ENCODE measurements around the gene APEH. TPM values are rescaled to one million over a fixed set of nuclear protein-coding genes. Genes with fewer than 3 reads are reported as not detected.

APEH gene
- total and polyA plus RNA-seq, 2 of the 13 experiments (the other 11 are each of a cell fraction or from before 2014, with no cell fraction given): 116 to 130 TPM

DNA sequence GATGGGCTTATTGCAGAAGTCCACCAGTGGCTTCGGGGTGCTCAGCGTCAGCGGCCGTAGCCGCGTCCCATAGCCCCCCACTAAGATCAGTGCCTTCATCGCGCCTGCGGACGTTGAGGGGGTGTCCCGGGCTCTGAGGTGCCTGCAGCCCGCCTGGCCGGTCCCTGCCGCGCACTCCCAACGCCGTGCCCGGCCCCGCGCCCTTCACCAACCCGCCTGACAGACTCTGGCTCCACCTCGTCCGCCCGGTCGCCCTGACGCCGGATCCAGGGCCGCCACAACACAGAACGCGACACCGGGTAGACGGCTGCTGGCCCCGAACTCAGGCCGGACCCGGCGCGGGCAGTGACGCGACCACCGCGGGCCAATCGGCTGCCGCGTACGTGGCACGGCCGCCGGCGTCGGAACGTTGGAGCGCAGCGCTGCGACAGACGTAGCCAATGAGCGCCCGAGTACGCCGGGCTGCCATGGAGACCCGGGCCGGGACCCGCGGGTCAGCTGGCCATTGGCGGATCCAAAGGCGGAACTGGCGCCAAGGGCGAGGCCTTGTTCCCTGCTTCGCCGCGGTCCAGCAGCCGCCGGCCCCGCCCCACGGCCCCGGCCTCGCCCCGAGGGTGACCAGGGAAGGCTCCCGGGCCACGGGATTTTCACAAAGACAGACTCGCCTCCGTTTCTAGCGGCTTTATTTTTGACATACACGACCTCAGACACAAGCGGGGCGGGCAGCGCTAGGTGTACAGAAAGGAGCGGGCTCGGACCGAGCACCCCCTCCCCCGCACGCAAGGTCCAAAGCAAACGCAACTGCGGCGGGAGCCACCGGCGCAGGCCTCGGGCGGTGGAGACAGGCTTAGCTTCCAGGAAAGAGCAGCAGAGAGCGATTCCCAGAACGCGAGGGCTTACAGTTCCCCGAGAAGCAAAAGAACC is 49.7 kb downstream of the APEH start, which contains the start of gene GMPPB (continued):
- no peak for TF ChIP-seq ZNF652 (CRISPR knock-in tag; IDR thresholded peaks at IDR 0.05; ENCODE audit: borderline replicate concordance, low read depth)
- TF ChIP-seq DMAP1 (CRISPR knock-in tag; IDR thresholded peaks at IDR 0.05): peak; percentile 71
- peak; percentile 27 for TF ChIP-seq ZNF142 (CRISPR knock-in tag; IDR thresholded peaks at IDR 0.05)
- TF ChIP-seq SMC3 (IDR thresholded peaks at IDR 0.05; ENCODE audit: low read length): no peak
- TF ChIP-seq FOSL2 (CRISPR knock-in tag; IDR thresholded peaks at IDR 0.05): no peak; the same call in 1 of the 2 replicates
- no peak for TF ChIP-seq ZNF644 (CRISPR knock-in tag; IDR thresholded peaks at IDR 0.05; ENCODE audit: low read depth)
- TF ChIP-seq ZNF33B (CRISPR knock-in tag; IDR thresholded peaks at IDR 0.05): no peak
- no peak for TF ChIP-seq TARDBP (CRISPR knock-in tag; IDR thresholded peaks at IDR 0.05)
- no peak for TF ChIP-seq ETS1 (CRISPR knock-in tag; IDR thresholded peaks at IDR 0.05)
- TF ChIP-seq ZNF460 (CRISPR knock-in tag; IDR thresholded peaks at IDR 0.05; ENCODE audit: borderline replicate concordance): no peak
- no peak for TF ChIP-seq ZNF563 (CRISPR knock-in tag; IDR thresholded peaks at IDR 0.05)
